PC-3 (cell line): Measurements from ENCODE around the gene SEMA3A.

ENCODE experiments used
- EZH2 ChIP-seq: fragments of 300-600 bp; sonication (generic); IDR thresholded peaks from one replicate; pipeline ENCODE4 v1.6.1; 2017; ENCODE audit warnings: antibody characterized with exemption, mild to moderate bottlenecking, low read length; ENCODE audit not compliant: unreplicated experiment
- EZH2phosphoT487 ChIP-seq: fragments of 300-600 bp; sonication (generic); IDR thresholded peaks from 2 replicates; pipeline ENCODE4 v1.6.1; 2018; ENCODE audit warnings: mild to moderate bottlenecking, antibody characterized with exemption, low read length, borderline replicate concordance
- TF ChIP-seq, protein P1 (sequence below): fragments of 300-600 bp; sonication (generic); conservative IDR thresholded peaks from 2 replicates; pipeline ENCODE4 v1.5.1; 2017; ENCODE audit warnings: antibody characterized with exemption, low read depth, mild to moderate bottlenecking, low read length

DNA sequence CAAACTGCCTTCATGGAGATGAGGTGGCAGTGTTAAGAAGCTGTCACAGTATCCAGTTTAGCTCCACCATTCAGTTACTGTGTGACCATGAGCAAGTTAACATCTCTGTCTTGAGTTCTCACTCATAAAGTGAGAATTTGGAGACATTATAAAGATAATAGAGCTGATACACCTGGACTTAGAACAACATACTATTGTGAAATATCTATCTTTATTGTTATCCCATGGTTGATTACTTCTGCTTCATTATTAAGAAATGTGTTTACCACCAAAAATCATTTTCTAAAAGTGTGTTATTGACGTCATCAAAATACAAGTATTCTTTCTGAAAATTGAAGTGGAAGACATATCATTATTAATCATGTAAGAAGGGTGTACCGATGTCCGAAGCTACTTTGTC, 166.9 kb downstream of the SEMA3A start:
- TF ChIP-seq, protein P1, sequence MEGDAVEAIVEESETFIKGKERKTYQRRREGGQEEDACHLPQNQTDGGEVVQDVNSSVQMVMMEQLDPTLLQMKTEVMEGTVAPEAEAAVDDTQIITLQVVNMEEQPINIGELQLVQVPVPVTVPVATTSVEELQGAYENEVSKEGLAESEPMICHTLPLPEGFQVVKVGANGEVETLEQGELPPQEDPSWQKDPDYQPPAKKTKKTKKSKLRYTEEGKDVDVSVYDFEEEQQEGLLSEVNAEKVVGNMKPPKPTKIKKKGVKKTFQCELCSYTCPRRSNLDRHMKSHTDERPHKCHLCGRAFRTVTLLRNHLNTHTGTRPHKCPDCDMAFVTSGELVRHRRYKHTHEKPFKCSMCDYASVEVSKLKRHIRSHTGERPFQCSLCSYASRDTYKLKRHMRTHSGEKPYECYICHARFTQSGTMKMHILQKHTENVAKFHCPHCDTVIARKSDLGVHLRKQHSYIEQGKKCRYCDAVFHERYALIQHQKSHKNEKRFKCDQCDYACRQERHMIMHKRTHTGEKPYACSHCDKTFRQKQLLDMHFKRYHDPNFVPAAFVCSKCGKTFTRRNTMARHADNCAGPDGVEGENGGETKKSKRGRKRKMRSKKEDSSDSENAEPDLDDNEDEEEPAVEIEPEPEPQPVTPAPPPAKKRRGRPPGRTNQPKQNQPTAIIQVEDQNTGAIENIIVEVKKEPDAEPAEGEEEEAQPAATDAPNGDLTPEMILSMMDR: no peak
- TF ChIP-seq EZH2phosphoT487 (no peak), EZH2 (no peak)
